ENCODE results near the gene KCMF1.

KCMF1 gene

DNA sequence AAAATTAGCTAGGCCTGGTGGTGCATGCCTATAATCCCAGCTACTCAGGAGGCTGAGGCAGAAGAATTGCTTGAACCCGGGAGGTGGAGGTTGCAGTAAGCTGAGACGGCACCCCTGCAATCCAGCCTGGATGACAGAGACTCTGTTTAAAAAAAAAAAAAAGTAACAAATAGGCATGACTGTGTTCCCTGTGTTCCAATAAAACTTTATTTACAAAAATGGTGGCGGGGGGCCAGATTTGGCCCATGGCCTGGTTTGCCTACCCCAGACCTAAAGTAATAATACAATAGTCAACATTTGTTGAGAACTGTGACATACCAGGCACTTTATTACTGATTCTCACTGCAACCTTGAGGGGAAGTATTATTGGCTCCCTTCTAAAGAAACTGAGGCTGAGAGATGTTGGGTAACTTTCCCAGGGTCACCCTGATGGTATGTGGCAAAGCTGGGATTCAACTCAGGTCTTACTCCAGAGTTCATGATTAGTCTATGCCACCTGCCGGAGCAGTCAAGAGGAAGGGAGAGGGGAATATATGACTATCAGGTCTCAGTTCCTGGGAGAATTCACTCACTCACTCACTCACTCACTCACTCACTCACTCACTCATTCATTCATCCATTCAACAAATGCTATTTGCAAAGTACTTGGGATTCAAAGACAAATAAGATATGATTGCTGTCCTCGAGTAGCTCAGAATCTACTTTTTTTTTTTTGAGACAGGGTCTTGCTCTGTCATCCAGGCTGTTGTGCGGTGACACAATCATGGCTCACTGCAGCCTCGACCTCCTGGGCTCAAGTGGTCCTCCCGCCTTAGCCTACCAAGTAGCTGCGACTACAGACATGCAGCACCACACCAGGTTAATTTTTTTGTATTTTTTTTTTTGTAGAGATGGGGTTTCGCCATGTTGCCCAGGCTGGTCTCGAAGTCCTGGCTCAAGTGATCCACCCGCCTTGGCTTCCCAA, 14.3 kb upstream of the KCMF1 start:
- no peak for DNase-seq

DNA sequence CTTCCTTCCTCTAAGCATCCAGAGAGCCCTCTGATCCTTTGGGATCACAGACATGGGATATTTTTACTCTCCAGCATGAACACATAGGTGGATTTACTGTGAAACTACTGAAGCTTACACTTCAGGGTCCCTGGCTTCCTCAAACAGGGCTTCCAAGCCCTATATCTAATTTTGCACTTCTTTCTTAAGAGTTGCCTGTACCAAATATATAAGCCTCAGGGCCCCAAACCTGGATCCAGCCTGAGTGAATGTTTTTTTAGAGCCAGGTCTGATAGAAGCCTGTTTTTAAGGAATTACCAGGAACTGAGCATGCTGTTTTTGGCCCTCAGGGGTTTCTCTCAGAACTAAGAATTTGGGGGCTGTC, 13.2 kb upstream of the KCMF1 start:
- DNase-seq: no peak

DNA sequence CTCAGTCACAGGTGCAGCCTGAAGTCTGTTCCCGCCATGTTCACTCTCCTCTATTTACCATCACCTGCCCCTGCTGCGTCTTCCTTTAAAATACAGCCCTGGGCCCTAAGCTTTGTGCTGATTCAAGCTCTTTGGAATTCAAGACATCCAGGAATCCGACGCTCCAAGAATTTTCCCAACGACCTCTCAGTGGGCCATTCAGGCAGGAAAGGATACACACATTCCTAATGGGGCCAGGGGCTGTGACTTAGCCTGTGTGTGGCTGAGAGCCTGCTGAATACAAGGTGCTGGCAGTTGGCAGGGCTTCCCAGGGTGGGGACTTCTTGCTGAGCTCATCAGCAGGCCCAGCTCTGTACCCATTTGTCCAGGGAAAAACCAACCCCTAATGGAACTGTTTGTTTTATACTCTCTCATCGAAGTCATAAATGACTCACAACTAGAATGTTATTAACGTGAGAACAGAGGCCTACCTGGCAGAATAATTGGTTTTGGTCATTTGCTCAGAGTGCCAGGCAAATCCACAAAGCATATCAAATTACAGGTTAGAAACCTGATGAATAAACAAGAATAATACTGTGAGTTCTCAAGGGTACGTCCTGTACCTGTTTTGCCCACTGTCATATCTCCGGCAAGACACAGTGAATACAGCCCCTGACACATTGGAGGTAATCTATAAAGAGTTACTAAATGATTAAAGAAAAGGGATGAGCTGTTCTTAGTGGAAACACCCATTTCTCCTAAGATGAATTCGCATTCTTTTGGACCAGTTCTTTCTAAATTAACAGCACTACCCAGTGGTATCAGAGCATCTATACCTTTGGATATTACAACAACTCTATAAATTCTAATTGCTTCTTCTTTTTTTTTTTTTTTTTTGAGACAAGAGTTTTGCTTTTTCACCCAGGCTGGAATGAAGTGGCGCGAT, 12.6 kb upstream of the KCMF1 start:
- DNase-seq: no peak

DNA sequence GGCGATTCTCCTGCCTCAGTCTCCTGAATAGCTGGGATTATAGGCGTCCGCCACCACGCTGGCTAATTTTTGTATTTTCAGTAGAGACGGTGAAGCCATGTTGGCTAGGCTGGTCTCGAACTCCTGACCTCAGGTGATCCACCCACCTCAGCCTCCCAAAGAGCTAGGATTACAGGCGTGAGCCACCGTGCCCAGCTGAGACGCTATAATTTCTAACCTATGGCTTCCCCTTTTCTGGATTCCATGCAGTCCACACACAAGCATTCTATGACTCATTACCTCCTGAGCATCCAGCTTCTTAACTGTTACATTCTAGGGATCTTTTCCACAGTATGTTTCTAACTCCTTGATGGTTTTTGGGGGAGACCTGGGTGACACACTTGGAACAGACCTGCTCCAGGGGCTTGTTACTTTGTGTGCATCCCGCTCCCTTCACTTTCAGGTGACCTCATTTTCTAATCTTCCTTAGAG, 11.8 kb upstream of the KCMF1 start:
- DNase-seq: peak; percentile 58 to 63

DNA sequence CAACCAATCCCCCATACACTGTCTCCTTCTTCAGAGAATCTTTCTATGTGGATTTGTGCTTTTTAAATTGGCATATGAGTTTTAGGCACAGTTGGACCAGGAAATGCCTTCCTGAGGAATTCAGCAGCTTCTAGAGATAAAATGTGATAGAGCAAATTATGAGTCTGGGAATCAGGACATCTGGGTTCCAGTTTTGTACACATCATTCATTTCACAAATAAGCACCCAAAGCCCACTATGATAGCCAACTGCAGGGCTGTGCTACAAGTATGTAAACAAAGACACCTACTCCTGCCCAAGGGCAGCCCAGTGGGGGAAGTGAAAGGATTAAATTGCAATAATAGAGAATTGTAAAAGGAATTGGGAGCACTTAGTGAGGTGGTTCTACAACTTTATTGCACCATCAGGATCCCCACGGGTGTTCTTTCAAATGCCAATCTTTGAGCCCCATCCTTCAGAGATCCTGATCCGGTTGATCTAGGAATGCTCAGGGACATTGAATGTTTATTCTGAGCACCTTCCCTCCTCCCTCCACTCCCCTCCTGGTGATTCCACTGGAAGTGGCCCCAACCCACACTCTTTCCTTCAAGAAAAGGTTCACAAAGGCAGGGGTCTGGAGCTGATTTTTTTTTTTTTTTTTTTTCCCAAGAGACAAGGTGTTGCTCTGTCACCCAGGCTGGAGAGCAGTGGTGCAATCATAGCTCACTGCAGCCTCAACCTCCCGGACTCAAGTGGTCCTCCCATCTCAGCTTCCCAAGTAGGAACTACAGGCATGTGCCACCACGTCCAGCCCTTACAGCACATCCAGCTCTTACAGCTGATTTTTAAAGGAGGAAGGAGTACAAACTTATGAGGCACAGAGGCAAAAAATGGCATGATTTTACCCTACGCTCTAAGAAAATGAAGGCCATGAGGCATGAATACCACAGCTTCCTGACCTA, 11.1 kb upstream of the KCMF1 start:
- DNase-seq: no peak

DNA sequence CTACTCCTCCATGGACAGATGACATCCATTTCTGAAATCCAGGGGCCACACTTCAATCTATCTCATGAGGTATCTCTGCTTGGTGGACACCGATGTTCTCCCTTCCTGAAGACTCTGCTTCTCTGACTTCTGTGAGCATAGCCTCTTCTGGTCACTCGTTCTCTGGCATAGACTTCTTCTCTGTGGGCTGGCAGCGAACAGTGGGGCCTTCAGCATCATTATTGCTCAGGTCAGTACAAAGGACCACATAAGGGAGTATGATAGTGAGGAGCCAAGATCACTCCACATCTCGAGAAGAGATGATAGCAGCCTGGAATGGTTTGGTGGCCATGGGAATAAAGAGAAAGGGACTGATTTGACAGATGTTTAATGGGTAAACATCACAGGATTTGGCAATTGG, 8.0 kb upstream of the KCMF1 start:
- no peak for DNase-seq

DNA sequence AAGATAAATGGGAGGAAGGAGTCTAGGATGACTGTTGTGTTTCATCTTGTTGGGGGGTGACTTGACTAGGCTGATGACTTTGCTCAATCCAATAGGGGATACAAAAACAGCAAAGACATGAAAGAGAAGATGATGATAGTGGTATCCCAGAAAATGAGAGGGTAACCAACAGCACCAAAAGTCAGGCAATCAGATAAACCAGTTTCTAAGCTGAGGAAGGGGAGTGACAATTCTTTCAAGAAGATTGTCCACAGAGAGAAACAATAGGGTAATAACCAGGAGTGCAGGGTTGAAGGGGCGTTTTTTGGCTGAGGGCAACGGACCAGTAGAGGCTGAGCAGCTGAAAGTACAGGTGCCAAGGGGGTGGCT, 7.7 kb upstream of the KCMF1 start:
- no peak for DNase-seq

DNA sequence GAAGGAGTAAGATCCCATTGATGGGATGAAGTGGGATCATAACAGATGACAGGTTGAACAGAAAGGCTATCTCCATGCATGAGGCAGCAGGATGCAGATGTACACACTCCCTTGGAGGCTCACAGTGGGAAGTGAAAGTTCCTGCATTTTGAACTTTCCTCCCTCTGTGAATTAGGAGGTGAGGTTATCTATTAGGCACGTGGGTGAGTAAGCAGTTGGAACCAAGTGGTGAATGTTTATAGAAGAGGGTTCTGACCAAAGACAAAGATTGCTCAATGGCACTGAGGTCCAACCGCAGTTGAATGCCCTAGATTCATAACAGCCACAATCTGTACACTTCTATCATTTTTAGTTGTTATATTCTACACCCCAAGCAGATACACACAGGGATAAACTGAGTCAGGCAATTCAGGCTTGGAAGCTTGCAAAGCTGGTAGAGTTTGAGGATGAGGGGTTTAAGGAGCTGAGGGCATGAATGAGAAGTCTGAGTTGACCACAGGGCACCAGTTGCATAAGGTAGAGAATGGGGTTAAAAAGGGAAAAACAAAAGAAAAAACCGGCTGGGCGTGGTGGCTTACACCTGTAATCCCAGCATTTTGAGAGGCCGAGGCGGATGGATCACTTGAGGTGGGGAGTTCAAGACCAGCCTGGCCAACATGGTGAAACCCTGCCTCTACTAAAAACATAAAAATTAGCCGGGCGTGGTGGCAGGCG, 7.1 kb upstream of the KCMF1 start:
- DNase-seq: peak; percentile 61 to 65

DNA sequence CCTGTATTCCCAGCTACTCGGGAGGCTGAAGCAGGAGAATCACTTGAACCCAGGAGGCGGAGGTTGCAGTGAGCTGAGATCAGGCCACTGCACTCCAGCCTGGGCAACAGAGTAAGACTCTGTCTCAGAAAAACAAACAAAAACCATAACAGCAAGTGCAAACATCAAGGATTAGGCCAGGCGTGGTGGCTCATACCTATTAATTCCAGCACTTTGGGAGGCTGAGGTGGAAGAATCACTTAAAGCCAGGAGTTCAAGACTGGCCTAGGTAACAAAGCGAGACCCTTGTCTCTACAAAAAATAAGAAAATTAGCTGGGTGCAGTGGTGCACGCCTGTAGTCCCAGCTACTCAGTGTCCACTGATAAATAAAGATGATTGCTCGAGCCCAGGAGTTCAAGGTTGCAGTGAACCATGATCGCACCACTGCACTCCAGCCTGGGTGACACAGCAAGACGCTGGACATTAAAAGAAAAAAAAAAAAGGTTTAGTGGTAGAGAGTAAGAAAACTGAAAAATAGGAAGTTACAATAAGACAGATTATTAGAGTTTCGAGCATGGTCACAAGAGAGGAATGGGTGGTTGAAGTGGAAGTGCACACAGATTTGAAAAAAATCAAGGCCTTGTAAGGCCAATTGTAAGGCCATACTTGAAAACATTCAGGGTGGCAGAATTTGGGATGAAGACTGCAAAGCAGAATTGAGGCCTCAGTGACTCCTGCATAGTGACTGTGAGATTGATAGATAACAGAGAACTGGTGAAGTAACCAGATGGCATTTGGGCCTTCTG, 6.4 kb upstream of the KCMF1 start:
- DNase-seq: peak; percentile 47 to 61

DNA sequence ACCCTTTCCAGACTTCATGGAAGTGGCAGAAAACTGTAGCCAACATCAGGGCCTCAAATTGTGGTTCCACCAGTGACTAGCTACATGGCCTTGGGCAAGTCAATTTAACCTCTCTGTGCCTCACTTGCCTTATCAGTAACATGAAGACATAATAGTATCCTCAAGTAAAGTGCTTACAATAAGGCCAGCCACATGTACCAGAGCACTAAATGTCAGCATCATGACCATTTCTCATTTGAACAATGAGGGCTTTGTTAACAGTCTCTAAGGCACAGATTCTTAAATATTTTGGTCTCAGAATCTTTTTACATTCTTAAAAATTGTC, 5.8 kb upstream of the KCMF1 start:
- DNase-seq: no peak

DNA sequence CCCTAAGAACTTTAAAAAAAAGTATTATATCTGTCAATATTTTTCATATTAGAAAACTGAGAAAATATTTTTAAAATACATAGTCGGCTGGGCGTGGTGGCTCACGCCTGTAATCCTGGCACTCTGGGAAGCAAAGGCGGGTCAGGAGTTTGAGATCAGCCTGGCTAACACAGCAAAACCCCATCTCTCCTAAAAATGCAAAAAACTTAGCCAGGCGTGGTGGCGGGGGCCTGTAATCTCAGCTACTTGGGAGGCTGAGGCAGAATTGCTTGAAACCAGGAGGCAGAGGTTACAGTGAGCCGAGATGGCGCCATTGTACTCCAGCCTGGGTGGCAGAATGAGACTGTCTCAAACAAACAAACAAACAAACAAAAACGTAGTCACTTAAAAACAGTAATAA, 5.1 kb upstream of the KCMF1 start:
- DNase-seq: no peak

DNA sequence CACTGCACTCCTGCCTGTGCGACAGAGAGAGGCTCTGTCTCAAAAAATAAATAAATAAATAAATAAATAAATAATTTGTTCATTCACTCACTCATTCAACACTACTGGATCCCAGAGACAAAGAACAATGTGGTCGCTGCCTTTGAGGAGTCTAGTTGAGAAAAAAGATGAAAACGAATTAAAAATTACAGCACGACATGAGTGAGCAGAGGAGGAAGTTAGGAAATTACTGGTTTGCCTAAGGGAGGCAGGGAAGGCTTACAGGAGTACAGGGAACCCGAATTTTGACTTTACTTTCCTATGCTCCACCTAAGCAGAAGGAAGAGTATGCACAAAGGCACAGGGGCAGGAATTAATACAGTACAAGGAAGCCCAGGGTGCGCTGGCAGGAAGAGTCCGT, 4.2 kb upstream of the KCMF1 start:
- no peak for DNase-seq

DNA sequence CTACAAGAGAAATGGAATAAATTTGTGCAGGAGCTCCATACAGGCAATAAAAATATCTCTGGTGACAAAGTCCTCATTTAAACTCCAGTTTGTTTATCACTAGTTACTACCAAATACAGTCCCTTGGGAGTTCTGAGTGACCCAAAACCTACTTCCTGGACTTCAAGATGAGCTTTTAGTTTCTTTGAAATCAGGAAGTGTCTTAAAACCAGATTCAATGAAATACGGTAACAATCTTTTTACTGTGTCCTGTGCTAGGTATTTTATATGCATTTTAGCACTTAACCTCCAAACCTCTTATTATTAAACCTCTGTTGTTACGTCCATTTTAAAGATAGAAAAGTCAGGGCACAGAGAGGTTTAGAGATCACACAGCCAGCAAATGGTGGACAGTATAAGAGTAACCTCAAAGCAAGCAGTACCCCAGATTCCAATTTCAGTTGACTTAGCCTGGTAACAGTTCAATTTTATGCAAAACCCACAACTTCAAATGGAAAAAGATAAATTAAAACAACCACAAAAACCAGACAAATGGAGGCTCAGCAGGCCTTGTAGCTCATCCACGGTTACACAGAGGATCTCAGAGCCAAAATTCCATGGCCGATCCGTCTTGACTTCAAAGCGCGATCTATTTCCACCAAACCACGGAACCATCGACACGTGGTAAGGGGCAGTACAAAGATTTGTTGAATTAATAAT, 1.3 kb upstream of the KCMF1 start:
- peak; percentile 28 to 36 for DNase-seq

DNA sequence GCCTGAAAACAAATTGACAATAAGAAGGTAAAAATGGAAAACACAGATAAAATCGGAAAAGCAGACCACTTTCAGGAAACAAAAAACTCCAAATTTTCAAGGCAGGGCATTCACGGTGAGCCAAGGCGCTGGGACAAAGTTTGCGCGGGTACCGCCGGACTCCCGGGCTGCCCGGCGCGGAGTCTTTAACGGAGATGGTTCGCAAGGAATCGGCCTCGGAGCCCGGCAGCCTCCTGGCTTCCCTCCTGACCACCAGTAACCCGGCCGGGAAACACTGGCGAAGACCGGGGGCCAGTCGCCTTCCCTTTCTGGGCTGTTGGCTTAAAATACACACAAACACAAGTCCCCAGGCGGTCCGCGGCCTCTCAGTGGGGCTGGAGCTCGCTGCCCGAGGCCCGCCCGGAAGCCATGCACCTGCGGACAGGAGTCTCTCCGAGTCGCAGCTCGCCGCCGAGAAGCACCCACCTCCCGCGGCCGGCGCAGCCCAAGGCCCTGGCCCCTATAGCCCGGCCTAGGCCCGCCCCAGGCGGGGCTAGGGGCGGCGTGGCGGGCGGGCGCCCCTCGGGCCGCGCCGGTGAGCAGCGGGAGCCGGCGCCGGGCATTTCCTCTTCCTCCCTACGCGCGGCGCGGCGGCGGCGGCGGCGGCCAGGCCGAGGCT, 622 bp upstream of the KCMF1 start:
- DNase-seq: peak; percentile 46 to 74

DNA sequence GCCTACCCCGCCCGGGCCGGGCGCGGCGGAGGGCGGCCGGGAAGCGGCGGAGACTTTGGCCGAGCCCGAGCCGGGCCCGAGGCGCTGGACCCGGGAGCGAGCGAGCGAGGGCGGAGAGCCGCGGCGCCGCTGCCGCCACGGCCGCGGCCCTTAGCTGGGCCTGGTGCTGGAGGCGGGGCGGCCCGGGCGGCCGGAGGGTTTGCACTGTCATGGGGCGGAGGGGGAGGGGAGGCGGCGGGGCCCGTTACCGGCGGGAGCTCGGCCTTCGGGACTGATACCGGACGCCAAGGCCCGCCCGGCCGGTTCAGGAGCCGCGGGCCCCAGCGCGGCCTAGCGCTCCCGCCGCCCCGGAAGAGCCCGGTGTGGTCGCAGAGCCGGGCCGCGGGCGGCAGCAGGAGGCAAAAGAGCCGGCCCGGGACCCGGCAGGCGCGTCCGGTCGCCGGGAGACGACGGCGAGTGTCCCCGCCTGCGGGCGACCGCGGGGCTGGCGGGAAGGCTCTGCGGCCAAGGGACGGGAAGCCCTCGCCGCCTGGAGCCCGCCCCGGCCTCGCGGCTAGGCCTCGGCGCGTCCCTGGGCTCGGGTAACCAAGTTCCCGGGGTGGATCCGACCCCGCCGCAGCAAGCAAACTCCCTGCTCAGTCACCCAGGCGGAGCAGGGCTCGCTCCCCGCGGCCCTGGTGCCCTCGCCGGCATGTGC, 697 bp downstream of the KCMF1 start:
- DNase-seq: peak; percentile 42 to 58

DNA sequence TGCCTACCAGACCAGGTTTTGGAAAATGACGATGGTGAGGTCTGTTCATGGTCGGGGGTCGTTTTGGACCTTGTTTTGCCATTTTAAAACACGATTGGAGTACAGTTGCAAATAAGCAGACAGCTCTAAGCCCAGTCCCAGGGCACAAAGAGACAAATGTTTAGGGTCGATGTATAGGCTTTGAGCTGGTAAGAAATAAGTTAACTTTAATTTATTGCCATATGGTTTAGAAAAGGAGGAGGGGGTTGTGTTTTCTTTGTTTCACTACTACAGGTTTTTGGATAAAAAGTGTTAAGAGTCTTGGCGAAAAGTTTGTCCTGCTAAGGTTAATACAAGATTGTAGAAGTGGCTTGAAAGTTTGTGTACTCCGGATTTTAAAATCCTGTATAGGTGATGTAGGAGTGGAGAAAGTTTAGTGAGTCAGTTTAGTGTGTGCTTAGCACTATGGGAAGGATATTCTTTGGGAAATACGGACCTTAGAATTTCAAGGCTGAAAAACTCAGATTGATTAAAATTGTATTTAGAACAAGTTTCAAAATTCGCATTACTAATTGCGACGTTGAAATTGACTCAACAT, 1.3 kb downstream of the KCMF1 start:
- DNase-seq: no peak

DNA sequence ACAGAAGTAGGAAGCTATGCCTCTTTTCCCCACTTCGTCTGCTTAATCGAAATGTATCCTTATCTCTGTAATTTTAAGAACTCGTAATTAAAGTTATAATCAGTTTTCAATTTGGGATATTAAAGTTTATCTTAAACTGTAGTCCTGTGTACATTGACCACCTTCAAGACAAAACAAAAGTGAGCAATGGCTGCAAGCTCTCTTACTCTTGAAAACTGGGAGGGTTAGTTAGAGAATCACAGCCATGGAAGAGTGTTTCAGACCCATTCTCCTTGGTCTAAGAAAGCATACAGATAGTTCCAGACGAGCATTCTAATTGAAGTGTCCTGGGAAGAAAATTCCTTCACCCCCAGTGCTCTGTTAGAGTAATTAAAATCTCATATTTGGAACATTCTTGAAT, 2.0 kb downstream of the KCMF1 start:
- no peak for DNase-seq

DNA sequence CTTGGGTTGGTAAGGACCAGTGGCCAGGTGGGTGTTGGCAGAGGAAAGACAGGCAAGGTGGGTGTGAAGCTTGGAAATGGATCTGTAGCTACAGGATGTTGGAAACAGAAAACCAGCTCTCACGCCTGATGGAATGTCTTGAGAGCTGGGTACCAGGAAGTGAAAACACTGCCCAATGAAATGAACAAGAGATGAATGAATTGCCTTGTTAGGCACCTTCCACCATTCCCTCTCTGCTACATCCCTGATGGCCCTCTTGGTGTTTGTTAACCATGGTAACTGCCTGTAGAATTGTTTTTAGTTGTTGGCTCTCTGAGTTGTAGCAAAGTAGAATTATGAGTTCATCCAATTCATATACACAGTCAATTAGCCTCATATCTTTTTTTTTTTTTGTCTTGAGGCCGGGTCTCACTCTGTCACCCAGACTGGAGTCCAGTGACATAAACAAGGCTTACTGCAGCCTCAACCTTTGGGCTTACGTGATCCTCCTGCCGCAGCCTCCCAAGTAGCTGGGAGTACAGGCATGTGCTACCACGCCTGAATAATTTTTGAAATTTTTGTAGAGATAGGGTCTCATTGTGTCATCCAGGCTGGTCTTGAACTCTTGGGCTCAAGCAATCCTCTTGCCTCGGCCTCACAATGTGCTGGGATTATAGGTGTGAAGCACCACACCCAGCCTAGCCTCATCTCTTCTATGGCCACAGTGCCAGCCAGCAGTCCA, 9.5 kb downstream of the KCMF1 start:
- DNase-seq: no peak
